Body of pancreas (tissue), 4 donors: ENCODE measurements around the gene ARID4B.

Experiments
- CTCF ChIP-seq, 7 experiments: fragments of 450-650 bp in 4 of 7; fragments of 200-600 bp in 3 of 7; sonication (generic) in 3 of 7; IDR thresholded peaks; one replicate each; pipeline ENCODE4 v1.5.1; 2016 to 2019; ENCODE audit warnings: antibody characterized with exemption in 7 of 7
- POLR2A ChIP-seq, 3 donors: fragments of 450-650 bp; IDR thresholded peaks; one replicate each; pipeline ENCODE4 v1.6.1; 2016; ENCODE audit warnings: antibody characterized with exemption in 3 of 3, mild to moderate bottlenecking in 2 of 3

- TF ChIP-seq CTCF (IDR thresholded peaks at IDR 0.05) (no peak), POLR2A (IDR thresholded peaks at IDR 0.05) (no peak)
Observed at GRCh38 chr1:235324296-235324695, 3.7 kb downstream of the ARID4B start.
